ENCODE data around the gene EVC2.

DNA sequence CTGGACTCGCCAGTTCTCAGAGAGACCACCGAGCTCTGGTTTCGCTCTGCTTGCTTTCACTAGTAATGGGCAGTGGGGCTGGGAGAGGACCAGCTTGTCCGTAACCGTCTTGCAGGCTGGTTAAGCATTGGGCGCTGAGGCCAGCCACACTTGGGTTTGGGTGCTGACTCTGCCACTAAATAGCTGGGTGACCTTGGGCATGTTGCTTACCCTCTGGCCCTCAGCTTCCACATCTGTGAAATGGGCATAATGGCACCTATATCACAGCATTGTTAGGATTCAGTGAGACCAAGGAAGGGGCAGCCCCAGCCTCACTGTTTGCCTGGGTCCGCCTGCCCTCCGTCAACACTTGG, 46.1 kb upstream of the EVC2 start:
- TF ChIP-seq, protein P1, sequence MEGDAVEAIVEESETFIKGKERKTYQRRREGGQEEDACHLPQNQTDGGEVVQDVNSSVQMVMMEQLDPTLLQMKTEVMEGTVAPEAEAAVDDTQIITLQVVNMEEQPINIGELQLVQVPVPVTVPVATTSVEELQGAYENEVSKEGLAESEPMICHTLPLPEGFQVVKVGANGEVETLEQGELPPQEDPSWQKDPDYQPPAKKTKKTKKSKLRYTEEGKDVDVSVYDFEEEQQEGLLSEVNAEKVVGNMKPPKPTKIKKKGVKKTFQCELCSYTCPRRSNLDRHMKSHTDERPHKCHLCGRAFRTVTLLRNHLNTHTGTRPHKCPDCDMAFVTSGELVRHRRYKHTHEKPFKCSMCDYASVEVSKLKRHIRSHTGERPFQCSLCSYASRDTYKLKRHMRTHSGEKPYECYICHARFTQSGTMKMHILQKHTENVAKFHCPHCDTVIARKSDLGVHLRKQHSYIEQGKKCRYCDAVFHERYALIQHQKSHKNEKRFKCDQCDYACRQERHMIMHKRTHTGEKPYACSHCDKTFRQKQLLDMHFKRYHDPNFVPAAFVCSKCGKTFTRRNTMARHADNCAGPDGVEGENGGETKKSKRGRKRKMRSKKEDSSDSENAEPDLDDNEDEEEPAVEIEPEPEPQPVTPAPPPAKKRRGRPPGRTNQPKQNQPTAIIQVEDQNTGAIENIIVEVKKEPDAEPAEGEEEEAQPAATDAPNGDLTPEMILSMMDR (IDR thresholded peaks at IDR 0.05; ENCODE audit: low read depth, low read length), result no peak
- TF ChIP-seq EZH2phosphoT487 (IDR thresholded peaks at IDR 0.05; ENCODE audit: low read depth), result no peak

Data from OCI-LY3 (cell line).